Coronary artery (tissue), 2 donors: Measurements from ENCODE around the gene ROPN1B.

ENCODE experiments used
- DNase-seq: peaks from one replicate; pipeline ENCODE4 v3.0.0-alpha.2; 2017; ENCODE audit warnings: low spot score
- H3K27ac ChIP-seq, 2 donors: fragments of 200-600 bp; sonication (generic); one replicate each; pipeline ENCODE4 v1.5.1; 2016 to 2019
- H3K4me3 ChIP-seq: fragments of 200-600 bp; sonication (generic); 2 replicates; pipeline ENCODE4 v1.5.1; 2016; ENCODE audit warnings: mild to moderate bottlenecking, moderate library complexity
- TF ChIP-seq, protein P1 (sequence below): fragments of 200-600 bp; sonication (generic); IDR thresholded peaks from one replicate; pipeline ENCODE4 v1.5.1; 2019; ENCODE audit warnings: antibody characterized with exemption

The ROPN1B gene

GRCh38 chr3:126024049-126024854, 55.3 kb downstream of the ROPN1B start:
- TF ChIP-seq, protein P1, sequence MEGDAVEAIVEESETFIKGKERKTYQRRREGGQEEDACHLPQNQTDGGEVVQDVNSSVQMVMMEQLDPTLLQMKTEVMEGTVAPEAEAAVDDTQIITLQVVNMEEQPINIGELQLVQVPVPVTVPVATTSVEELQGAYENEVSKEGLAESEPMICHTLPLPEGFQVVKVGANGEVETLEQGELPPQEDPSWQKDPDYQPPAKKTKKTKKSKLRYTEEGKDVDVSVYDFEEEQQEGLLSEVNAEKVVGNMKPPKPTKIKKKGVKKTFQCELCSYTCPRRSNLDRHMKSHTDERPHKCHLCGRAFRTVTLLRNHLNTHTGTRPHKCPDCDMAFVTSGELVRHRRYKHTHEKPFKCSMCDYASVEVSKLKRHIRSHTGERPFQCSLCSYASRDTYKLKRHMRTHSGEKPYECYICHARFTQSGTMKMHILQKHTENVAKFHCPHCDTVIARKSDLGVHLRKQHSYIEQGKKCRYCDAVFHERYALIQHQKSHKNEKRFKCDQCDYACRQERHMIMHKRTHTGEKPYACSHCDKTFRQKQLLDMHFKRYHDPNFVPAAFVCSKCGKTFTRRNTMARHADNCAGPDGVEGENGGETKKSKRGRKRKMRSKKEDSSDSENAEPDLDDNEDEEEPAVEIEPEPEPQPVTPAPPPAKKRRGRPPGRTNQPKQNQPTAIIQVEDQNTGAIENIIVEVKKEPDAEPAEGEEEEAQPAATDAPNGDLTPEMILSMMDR, result no peak
- no peak for DNase-seq
- no peak overlapping the region for H3K4me3 ChIP-seq
- no peak overlapping the region for H3K27ac ChIP-seq

- H3K4me3 ChIP-seq, result no peak overlapping the region
- TF ChIP-seq, protein P1, result no peak
- H3K27ac ChIP-seq, result no peak overlapping the region
- no peak for DNase-seq
These were observed 56.2 kb downstream of the ROPN1B start for GRCh38 chr3:126025116-126025729.

DNA sequence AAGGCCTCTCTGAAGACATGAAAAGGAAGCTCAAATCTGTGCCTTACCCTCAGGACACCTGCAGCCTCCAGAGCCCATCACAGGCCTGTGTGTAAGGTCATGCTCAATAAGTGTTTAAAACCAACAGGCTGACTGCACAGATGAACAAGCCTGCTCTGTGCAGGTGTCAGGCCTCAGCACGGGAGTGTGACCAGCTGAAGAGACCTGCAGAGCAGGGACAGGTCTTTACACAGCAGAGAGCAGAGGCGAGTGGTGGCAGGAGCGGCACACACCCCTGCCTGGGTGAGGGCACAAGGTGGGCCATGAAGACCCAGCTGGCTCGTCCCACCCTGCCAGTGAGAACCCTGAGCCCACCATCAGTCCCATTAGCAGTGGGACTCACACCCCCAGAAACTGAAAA, 56.9 kb downstream of the ROPN1B start:
- no peak overlapping the region for H3K4me3 ChIP-seq
- H3K27ac ChIP-seq, result no peak overlapping the region
- DNase-seq, result no peak
- TF ChIP-seq, protein P1, result no peak

GRCh38 chr3:126026277-126026751, 57.3 kb downstream of the ROPN1B start:
- no peak for DNase-seq
- Histone ChIP-seq H3K27ac (no peak overlapping the region), H3K4me3 (no peak overlapping the region)
- TF ChIP-seq, protein P1, result no peak

DNA sequence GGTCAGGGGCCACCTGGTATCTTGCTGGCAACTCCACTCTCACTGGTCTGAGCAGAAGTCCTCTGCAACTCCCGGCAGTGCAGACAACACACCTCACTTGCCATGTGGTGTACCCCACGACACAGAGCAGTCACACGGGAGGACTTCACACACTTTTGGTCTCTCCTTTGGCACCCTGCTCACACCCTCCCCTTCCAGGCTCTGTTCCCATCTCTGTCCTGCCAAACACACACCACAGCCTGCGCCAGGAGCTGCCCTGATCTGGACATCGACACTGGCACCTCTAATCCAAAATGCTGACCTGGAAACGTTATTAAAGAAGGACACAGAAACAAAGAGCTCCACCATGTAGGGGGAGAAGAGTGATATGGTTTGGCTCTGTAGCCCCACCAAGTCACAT, 57.8 kb downstream of the ROPN1B start:
- Histone ChIP-seq H3K27ac (no peak overlapping the region), H3K4me3 (no peak overlapping the region)
- TF ChIP-seq, protein P1, result no peak
- DNase-seq, result no peak

- no peak overlapping the region for H3K27ac ChIP-seq
- TF ChIP-seq, protein P1, result no peak
- H3K4me3 ChIP-seq, result no peak overlapping the region
- no peak for DNase-seq
These were observed 59.1 kb downstream of the ROPN1B start for GRCh38 chr3:126028096-126028495.

- DNase-seq, result peak; percentile 9
- Histone ChIP-seq H3K4me3 (no peak overlapping the region), H3K27ac (no peak overlapping the region)
- TF ChIP-seq, protein P1, result no peak
These were observed 60.3 kb downstream of the ROPN1B start for GRCh38 chr3:126029241-126029640.
